DND-41 (cell line): ENCODE results near the gene CIDEC.

ENCODE experiments used
- EZH2 ChIP-seq: IDR thresholded peaks from 3 replicates; pipeline ENCODE4 v1.6.1; 2012; ENCODE audit warnings: borderline replicate concordance, low read depth, mild to moderate bottlenecking, moderate library complexity, low read length, inconsistent platforms; ENCODE audit not compliant: severe bottlenecking
- TF ChIP-seq, protein P1 (sequence below): IDR thresholded peaks from 2 replicates; pipeline ENCODE4 v1.5.1; 2012; ENCODE audit warnings: borderline replicate concordance, low read length, moderate library complexity, mild to moderate bottlenecking; ENCODE audit not compliant: poor library complexity, severe bottlenecking; ENCODE audit errors: extremely low read depth

- no peak for TF ChIP-seq EZH2
- TF ChIP-seq, protein P1, sequence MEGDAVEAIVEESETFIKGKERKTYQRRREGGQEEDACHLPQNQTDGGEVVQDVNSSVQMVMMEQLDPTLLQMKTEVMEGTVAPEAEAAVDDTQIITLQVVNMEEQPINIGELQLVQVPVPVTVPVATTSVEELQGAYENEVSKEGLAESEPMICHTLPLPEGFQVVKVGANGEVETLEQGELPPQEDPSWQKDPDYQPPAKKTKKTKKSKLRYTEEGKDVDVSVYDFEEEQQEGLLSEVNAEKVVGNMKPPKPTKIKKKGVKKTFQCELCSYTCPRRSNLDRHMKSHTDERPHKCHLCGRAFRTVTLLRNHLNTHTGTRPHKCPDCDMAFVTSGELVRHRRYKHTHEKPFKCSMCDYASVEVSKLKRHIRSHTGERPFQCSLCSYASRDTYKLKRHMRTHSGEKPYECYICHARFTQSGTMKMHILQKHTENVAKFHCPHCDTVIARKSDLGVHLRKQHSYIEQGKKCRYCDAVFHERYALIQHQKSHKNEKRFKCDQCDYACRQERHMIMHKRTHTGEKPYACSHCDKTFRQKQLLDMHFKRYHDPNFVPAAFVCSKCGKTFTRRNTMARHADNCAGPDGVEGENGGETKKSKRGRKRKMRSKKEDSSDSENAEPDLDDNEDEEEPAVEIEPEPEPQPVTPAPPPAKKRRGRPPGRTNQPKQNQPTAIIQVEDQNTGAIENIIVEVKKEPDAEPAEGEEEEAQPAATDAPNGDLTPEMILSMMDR = no peak
Measured at GRCh38 chr3:9914559-9915253, 34.7 kb upstream of the CIDEC start.
